Caco-2 (cell line): ENCODE results near the gene FN1. TPM values are rescaled to one million over a fixed set of nuclear protein-coding genes. Genes with fewer than 3 reads are reported as not detected.

Experiments
- BruUV-seq: library from RNA; stranded (reverse); fragments of 400-500 nt; replicated peaks from 2 replicates; lab custom pipeline; 2021; lab: Mats Ljungman, UMichigan
- CTCF ChIA-PET: fragments of 300-600 bp; sonication (Branson Sonifier 250); formaldehyde crosslinking; loops from one replicate; lab custom pipeline; 2022; ENCODE audit warnings: antibody characterized with exemption; lab: Charles Lee
- POLR2A ChIA-PET: fragments of 300-600 bp; sonication (Branson Sonifier 250); formaldehyde crosslinking; loops from one replicate; lab custom pipeline; 2022; ENCODE audit warnings: antibody characterized with exemption; lab: Charles Lee
- DNase-seq, 2 experiments: peaks; one replicate each; pipeline versions ENCODE4 v3.0.0 to v3.0.0-alpha.2; 2020 to 2022
- H3K27me3 ChIP-seq: replicated peaks from 2 replicates; pipeline ENCODE4 v1.6.0; 2011; ENCODE audit warnings: low read length; ENCODE audit not compliant: control insufficient read depth, insufficient read depth
- H3K36me3 ChIP-seq: 2 replicates; pipeline ENCODE4 v1.5.1; 2011; ENCODE audit warnings: low read length; ENCODE audit not compliant: control insufficient read depth, insufficient read depth
- H3K4me1 ChIP-seq: fragments of 250-450 bp; sonication (Bioruptor Pico); 2 replicates; pipeline ENCODE4 v1.5.1; 2020; ENCODE audit warnings: mild to moderate bottlenecking
- H3K4me3 ChIP-seq: 2 replicates; pipeline ENCODE4 v1.5.1; 2011; ENCODE audit warnings: low read depth, mild to moderate bottlenecking, control low read depth, low read length
- H3K9me3 ChIP-seq: fragments of 250-450 bp; sonication (Bioruptor Pico); 2 replicates; pipeline ENCODE4 v1.5.1; 2020; ENCODE audit warnings: mild to moderate bottlenecking, moderate library complexity
- H3K27ac Mint-ChIP-seq: one replicate; pipeline ENCODE4 v1.8.0; 2022; ENCODE audit warnings: mixed read lengths; ENCODE audit not compliant: unreplicated experiment
- H3K27me3 Mint-ChIP-seq: one replicate; pipeline ENCODE4 v1.8.0; 2022; ENCODE audit warnings: mixed read lengths; ENCODE audit not compliant: insufficient read depth, unreplicated experiment
- H3K36me3 Mint-ChIP-seq: one replicate; pipeline ENCODE4 v1.8.0; 2022; ENCODE audit warnings: mild to moderate bottlenecking, mixed read lengths; ENCODE audit not compliant: insufficient read depth, unreplicated experiment
- H3K4me1 Mint-ChIP-seq: one replicate; pipeline ENCODE4 v1.8.0; 2022; ENCODE audit warnings: low read depth, mixed read lengths; ENCODE audit not compliant: unreplicated experiment
- H3K4me3 Mint-ChIP-seq: one replicate; pipeline ENCODE4 v1.8.0; 2022; ENCODE audit warnings: mild to moderate bottlenecking, moderate library complexity, mixed read lengths; ENCODE audit not compliant: unreplicated experiment
- H3K9me3 Mint-ChIP-seq: one replicate; pipeline ENCODE4 v1.8.0; 2022; ENCODE audit warnings: mixed read lengths; ENCODE audit not compliant: unreplicated experiment
- intact Hi-C: fragments of 100-400 bp; cut with micrococcal nuclease; formaldehyde crosslinking; loops from one replicate; pipeline ENCODE4 v1.10.0; 2022; ENCODE audit not compliant: unreplicated experiment
- total RNA-seq: library from RNA; stranded (reverse); gene quantifications from 2 replicates; pipeline ENCODE4 v1.2.3, GENCODE V29; 2022
- TF ChIP-seq, protein P1 (sequence below), 2 experiments: fragments of 200-600 bp in 1 of 2; IDR thresholded peaks; 1 replicate in 1 of 2; 2 replicates in 1 of 2; pipeline versions ENCODE4 v1.5.1 to v1.8.0; 2011 to 2022; ENCODE audit warnings: antibody characterized with exemption in 1 of 2, control low read depth in 1 of 2, inconsistent platforms in 1 of 2, low read depth in 1 of 2, low read length in 1 of 2, mild to moderate bottlenecking in 1 of 2, moderate library complexity in 1 of 2; ENCODE audit not compliant: insufficient read depth in 1 of 2, severe bottlenecking in 1 of 2, unreplicated experiment in 1 of 2

FN1 gene
- total RNA-seq, 1 experiment from 2014 or later: 3,805 TPM

DNA sequence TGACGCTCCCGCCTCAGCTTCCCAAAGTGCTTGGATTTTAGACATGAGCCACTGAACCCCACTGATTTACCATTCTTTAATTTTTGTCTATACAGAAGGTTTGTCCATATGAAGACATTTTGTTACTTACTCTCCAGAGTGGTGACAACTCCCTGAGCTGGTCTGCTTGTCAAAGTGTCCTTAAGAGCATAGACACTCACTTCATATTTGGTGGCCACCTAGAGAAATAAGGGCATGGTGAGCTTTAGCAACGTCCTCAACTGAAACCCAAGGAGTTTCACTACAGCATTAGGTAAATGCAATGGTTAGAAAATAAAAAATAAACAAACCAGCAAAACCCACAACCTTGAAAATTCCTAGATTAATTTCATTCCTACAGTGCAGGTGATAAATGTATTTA is 57.8 kb downstream of the FN1 start:
- H3K27ac Mint-ChIP-seq: no peak overlapping the region
- TF ChIP-seq, protein P1, sequence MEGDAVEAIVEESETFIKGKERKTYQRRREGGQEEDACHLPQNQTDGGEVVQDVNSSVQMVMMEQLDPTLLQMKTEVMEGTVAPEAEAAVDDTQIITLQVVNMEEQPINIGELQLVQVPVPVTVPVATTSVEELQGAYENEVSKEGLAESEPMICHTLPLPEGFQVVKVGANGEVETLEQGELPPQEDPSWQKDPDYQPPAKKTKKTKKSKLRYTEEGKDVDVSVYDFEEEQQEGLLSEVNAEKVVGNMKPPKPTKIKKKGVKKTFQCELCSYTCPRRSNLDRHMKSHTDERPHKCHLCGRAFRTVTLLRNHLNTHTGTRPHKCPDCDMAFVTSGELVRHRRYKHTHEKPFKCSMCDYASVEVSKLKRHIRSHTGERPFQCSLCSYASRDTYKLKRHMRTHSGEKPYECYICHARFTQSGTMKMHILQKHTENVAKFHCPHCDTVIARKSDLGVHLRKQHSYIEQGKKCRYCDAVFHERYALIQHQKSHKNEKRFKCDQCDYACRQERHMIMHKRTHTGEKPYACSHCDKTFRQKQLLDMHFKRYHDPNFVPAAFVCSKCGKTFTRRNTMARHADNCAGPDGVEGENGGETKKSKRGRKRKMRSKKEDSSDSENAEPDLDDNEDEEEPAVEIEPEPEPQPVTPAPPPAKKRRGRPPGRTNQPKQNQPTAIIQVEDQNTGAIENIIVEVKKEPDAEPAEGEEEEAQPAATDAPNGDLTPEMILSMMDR (IDR thresholded peaks at IDR 0.05; ENCODE audit: insufficient read depth in 1 of 2, low read depth in 1 of 2, low read length in 1 of 2, severe bottlenecking in 1 of 2, unreplicated experiment in 1 of 2): no peak
- no peaks in the 10 kb centered on the region for H3K4me1 Mint-ChIP-seq
- Histone ChIP-seq H3K9me3 (no peaks in the 10 kb centered on the region), H3K4me1 (no peaks in the 10 kb centered on the region), H3K36me3 (peaks cover 13% of the 10 kb centered on the region), H3K4me3 (no peak overlapping the region), H3K27me3 (no peaks in the 10 kb centered on the region)
- intact Hi-C loops: no loop called here
- ChIA-PET CTCF (no interaction called here), POLR2A (no interaction called here)
- BruUV-seq: no TSS peak
- H3K9me3 Mint-ChIP-seq: no peaks in the 10 kb centered on the region
- H3K36me3 Mint-ChIP-seq: peaks cover 100% of the 10 kb centered on the region
- no peak for DNase-seq
- no peaks in the 10 kb centered on the region for H3K27me3 Mint-ChIP-seq
- no peak overlapping the region for H3K4me3 Mint-ChIP-seq

GRCh38 chr2:215377283-215377682 is 58.6 kb downstream of the FN1 start:
- no TSS peak for BruUV-seq
- no peaks in the 10 kb centered on the region for H3K4me1 Mint-ChIP-seq

DNA sequence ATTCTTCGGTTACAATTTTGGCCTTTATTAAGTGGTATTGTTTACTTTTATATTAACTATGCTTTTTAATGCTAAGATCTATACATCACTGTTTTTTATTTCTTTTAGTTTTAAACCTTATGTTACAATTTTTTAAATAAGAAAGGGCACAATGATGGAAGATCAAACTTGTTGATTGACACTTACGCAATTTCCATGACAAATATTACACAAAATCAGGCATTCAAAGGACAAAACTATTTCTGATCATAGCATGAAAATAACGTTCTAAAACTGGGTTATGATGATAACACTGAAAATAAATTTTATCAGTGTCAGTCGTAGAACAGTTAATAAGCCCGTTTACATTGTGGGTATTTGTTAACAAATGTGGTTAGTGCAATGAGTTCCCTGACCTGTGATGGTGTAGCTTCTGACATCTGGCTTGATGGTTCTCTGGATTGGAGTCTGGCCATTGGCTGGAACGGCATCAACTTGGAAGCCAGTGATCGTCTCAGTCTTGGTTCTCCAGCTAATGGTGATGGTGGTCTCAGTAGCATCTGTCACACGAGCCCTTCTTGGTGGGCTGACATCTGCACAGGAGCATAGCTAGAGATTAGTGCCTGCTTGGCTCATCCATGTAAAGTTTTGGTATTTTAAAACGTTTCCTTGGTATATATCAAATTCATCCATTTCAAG is 59.6 kb downstream of the FN1 start:
- H3K4me1 ChIP-seq: no peaks in the 10 kb centered on the region
- ChIA-PET CTCF (no interaction called here), POLR2A (no interaction called here)
- H3K9me3 ChIP-seq: no peaks in the 10 kb centered on the region
- Mint-ChIP-seq H3K27me3 (no peaks in the 10 kb centered on the region), H3K4me3 (no peak overlapping the region), H3K27ac (no peak overlapping the region), H3K36me3 (peaks cover 100% of the 10 kb centered on the region), H3K9me3 (no peaks in the 10 kb centered on the region), H3K4me1 (no peaks in the 10 kb centered on the region)
- no TSS peak for BruUV-seq
- peaks cover 14% of the 10 kb centered on the region for H3K36me3 ChIP-seq
- intact Hi-C loops: no loop called here
- H3K4me3 ChIP-seq: no peak overlapping the region
- no peaks in the 10 kb centered on the region for H3K27me3 ChIP-seq
- DNase-seq: no peak
- TF ChIP-seq, protein P1 (IDR thresholded peaks at IDR 0.05; ENCODE audit: insufficient read depth in 1 of 2, low read depth in 1 of 2, low read length in 1 of 2, severe bottlenecking in 1 of 2, unreplicated experiment in 1 of 2): no peak

More at GRCh38 chr2:215377283-215377682, 58.6 kb downstream of the FN1 start:
- Histone ChIP-seq H3K27me3 (no peaks in the 10 kb centered on the region), H3K36me3 (peaks cover 13% of the 10 kb centered on the region), H3K9me3 (no peaks in the 10 kb centered on the region), H3K4me1 (no peaks in the 10 kb centered on the region), H3K4me3 (no peak overlapping the region)
- H3K36me3 Mint-ChIP-seq: peaks cover 100% of the 10 kb centered on the region
- no peak for DNase-seq
- no peak overlapping the region for H3K4me3 Mint-ChIP-seq
- intact Hi-C loops: no loop called here
- H3K9me3 Mint-ChIP-seq: no peaks in the 10 kb centered on the region
- H3K27ac Mint-ChIP-seq: no peak overlapping the region
- CTCF ChIA-PET: no interaction called here
- POLR2A ChIA-PET: no interaction called here
- TF ChIP-seq, protein P1 (IDR thresholded peaks at IDR 0.05; ENCODE audit: insufficient read depth in 1 of 2, low read depth in 1 of 2, low read length in 1 of 2, severe bottlenecking in 1 of 2, unreplicated experiment in 1 of 2): no peak
- no peaks in the 10 kb centered on the region for H3K27me3 Mint-ChIP-seq
